22Rv1 (cell line): ENCODE measurements around the gene IQSEC2.

Experiments used
- H3K27ac ChIP-seq: fragments of 450-650 bp; 2 replicates; pipeline ENCODE4 v1.5.1; 2017
- CTCF ChIP-seq: fragments of 450-650 bp; IDR thresholded peaks from 2 replicates; pipeline ENCODE4 v1.5.1; 2017; ENCODE audit warnings: mild to moderate bottlenecking
- ZFX ChIP-seq: fragments of 450-650 bp; IDR thresholded peaks from 2 replicates; pipeline ENCODE4 v1.6.1; 2017; ENCODE audit warnings: antibody characterized with exemption, borderline replicate concordance

Gene IQSEC2

GRCh38 chrX:53251307-53251706, 30.1 kb downstream of the IQSEC2 start:
- H3K27ac ChIP-seq: peak overlapping the region; percentile 54
- TF ChIP-seq ZFX (no peak), CTCF (no peak)

GRCh38 chrX:53250556-53250955, 30.8 kb downstream of the IQSEC2 start:
- TF ChIP-seq CTCF (no peak), ZFX (no peak)
- H3K27ac ChIP-seq: peak overlapping the region; percentile 38

DNA sequence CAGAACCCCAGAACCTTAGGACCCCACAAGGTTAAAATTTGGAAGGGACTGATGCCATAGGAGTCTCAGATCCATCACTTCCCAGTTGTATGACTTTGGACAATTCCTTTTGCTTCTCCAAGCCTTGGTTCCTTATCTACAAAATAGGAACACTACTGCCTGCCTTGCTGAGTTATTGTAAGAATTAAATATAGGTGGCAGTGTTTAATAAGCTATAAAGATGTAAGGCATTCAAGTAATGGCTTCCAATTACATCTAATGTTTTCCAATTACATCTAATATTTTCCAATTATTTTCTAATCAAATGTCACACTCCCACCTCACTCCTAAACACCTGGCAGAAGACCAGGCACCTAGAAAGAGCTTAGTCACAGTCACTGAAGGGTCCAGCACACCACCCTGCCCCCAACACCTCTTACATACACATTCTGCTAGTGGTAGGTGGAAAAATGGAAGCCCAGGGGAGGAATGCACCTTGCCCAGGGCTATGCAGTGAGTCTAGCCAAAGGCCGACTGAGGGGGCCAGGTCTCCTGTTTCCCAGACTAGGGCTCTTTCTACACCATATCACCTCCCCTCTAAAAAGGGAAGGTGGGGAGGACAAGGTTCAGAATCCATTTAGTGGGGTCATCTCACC, 31.9 kb downstream of the IQSEC2 start:
- TF ChIP-seq CTCF: no peak
- no peak for TF ChIP-seq ZFX
- H3K27ac ChIP-seq: peak overlapping the region; percentile 38

- H3K27ac ChIP-seq: peak overlapping the region; percentile 38
- TF ChIP-seq ZFX (no peak), CTCF (no peak)
Observed at GRCh38 chrX:53247928-53248327, 33.5 kb downstream of the IQSEC2 start.

- TF ChIP-seq ZFX (no peak), CTCF (no peak)
- H3K27ac ChIP-seq: peak overlapping the region; percentile 30; the same call in 1 of the 2 replicates
Observed at GRCh38 chrX:53246231-53246630, 35.2 kb downstream of the IQSEC2 start.

DNA sequence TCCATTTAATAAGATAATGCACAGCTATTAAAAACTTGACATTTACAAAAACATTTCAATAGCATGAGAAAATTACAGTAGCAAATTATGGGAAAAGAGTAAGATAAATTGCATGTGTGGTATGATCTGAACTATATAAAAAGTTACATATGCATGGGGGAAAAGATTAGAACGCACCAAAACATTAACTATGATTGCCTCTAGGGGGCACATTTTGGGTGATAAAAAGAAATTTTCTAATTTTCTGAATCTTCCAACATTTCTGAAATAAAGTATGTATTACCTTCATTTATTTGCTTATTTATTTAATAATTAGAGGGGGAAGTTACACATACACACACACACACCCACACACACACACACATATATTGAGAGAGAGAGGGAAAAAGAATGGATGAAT, 36.8 kb downstream of the IQSEC2 start:
- peak; percentile 32 for TF ChIP-seq CTCF
- TF ChIP-seq ZFX: no peak
- peak overlapping the region; percentile 40; the same call in 1 of the 2 replicates for H3K27ac ChIP-seq

- H3K27ac ChIP-seq: peak overlapping the region; percentile 29; the same call in 1 of the 2 replicates
- no peak for TF ChIP-seq CTCF
- no peak for TF ChIP-seq ZFX
Observed at GRCh38 chrX:53242310-53242709, 39.1 kb downstream of the IQSEC2 start.
